PFSK-1 (cell line): Measurements from ENCODE around the gene HEMK1.

ENCODE experiments used
- FOXP2 ChIP-seq: optimal IDR thresholded peaks from 2 replicates; pipeline ENCODE3; 2011; ENCODE audit warnings: borderline replicate concordance, control low read depth, inconsistent platforms; ENCODE audit not compliant: insufficient read depth; ENCODE audit errors: extremely low read length, extremely low read depth
- POLR2AphosphoS5 ChIP-seq: IDR thresholded peaks from 2 replicates; pipeline ENCODE4 v1.6.1; 2012; ENCODE audit warnings: low read depth, mild to moderate bottlenecking, control low read depth, low read length, moderate library complexity
- SIN3A ChIP-seq: IDR thresholded peaks from 2 replicates; pipeline ENCODE4 v1.6.1; 2012; ENCODE audit warnings: mild to moderate bottlenecking, low read length, moderate library complexity, borderline replicate concordance; ENCODE audit not compliant: insufficient read depth
- TAF1 ChIP-seq: IDR thresholded peaks from 2 replicates; pipeline ENCODE4 v1.6.1; 2012; ENCODE audit warnings: low read length, control low read depth, borderline replicate concordance; ENCODE audit not compliant: insufficient read depth
- TF ChIP-seq, protein P1 (sequence below), 2 experiments: IDR thresholded peaks; 2 replicates each; pipeline versions ENCODE4 v1.6.1 to v1.8.0; 2011 to 2012; ENCODE audit warnings: low read depth in 2 of 2, low read length in 2 of 2, control low read depth in 1 of 2, inconsistent platforms in 1 of 2, mild to moderate bottlenecking in 1 of 2, moderate library complexity in 1 of 2; ENCODE audit not compliant: insufficient read depth in 1 of 2

Gene HEMK1

GRCh38 chr3:50625231-50626182 lies 56.2 kb downstream of the HEMK1 start:
- TF ChIP-seq POLR2AphosphoS5 (no peak), TAF1 (no peak), SIN3A (no peak)

- TF ChIP-seq FOXP2 (no peak), POLR2AphosphoS5 (no peak), SIN3A (no peak), TAF1 (no peak)
- TF ChIP-seq, protein P1, sequence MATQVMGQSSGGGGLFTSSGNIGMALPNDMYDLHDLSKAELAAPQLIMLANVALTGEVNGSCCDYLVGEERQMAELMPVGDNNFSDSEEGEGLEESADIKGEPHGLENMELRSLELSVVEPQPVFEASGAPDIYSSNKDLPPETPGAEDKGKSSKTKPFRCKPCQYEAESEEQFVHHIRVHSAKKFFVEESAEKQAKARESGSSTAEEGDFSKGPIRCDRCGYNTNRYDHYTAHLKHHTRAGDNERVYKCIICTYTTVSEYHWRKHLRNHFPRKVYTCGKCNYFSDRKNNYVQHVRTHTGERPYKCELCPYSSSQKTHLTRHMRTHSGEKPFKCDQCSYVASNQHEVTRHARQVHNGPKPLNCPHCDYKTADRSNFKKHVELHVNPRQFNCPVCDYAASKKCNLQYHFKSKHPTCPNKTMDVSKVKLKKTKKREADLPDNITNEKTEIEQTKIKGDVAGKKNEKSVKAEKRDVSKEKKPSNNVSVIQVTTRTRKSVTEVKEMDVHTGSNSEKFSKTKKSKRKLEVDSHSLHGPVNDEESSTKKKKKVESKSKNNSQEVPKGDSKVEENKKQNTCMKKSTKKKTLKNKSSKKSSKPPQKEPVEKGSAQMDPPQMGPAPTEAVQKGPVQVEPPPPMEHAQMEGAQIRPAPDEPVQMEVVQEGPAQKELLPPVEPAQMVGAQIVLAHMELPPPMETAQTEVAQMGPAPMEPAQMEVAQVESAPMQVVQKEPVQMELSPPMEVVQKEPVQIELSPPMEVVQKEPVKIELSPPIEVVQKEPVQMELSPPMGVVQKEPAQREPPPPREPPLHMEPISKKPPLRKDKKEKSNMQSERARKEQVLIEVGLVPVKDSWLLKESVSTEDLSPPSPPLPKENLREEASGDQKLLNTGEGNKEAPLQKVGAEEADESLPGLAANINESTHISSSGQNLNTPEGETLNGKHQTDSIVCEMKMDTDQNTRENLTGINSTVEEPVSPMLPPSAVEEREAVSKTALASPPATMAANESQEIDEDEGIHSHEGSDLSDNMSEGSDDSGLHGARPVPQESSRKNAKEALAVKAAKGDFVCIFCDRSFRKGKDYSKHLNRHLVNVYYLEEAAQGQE (IDR thresholded peaks at IDR 0.05; ENCODE audit: insufficient read depth in 1 of 2, low read depth in 2 of 2, low read length in 2 of 2) = no peak
Measured at GRCh38 chr3:50626401-50626800, 57.1 kb downstream of the HEMK1 start.

DNA sequence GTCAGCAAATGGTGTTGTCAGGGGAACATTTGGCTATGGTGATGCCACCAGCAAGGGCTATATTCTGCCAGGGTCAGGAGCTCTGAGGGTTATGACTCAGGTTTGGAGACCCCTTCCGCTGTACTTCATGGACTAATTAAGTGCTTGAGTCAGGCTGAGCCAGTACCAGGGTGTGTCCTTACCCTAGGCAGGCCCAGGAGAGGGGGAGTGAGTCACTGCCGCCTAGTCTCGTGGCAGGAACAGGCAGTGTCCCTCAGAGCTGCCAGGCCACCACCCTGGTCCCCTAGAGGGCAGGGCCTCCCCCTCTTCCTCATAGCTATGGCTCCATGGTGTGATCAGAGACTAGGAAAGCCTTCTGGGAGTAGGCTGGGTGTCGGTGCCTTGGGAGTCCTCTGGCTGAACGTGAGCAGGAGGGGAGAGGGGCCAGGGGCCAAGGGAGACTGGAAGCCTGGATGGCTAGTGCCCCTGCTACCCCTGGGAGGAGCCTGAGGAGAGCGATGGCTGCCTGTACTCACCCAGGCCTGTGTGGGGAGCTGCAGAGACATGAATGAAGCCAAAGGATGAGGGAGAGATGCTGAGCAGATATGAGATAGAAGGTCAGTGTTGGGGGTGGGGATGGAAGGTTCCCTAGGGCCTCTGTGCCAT lies 58.2 kb downstream of the HEMK1 start:
- no peak for TF ChIP-seq FOXP2
- TF ChIP-seq, protein P1 (IDR thresholded peaks at IDR 0.05; ENCODE audit: insufficient read depth in 1 of 2, low read depth in 2 of 2, low read length in 2 of 2) = no peak
- TF ChIP-seq POLR2AphosphoS5 = no peak
- TF ChIP-seq TAF1 = no peak
- no peak for TF ChIP-seq SIN3A

GRCh38 chr3:50628601-50629000 lies 59.3 kb downstream of the HEMK1 start:
- TF ChIP-seq SIN3A (no peak), POLR2AphosphoS5 (no peak), FOXP2 (no peak), TAF1 (no peak)
- TF ChIP-seq, protein P1 (IDR thresholded peaks at IDR 0.05; ENCODE audit: insufficient read depth in 1 of 2, low read depth in 2 of 2, low read length in 2 of 2) = no peak

DNA sequence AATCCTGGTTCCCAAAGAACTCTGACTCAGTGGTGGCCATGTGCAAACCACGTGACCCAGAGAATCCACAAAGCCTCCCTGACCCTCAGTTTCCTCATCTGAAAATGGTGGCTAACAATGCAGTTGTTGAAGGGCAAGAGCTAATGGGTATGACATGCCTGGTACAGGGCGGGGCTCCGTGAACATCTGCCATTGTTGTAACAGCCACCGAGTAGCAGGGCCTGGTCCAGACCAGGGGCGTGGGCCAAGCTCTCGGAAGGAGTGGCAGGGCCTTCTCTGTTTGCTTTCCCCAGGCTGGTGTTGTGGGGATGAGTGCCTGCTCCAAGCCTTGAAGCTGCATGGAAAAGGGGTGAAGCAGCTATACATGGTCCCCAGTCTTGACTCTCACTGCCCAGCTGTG lies 61.1 kb downstream of the HEMK1 start:
- no peak for TF ChIP-seq SIN3A
- TF ChIP-seq TAF1 = no peak
- no peak for TF ChIP-seq POLR2AphosphoS5
- no peak for TF ChIP-seq FOXP2
- TF ChIP-seq, protein P1 (IDR thresholded peaks at IDR 0.05; ENCODE audit: insufficient read depth in 1 of 2, low read depth in 2 of 2, low read length in 2 of 2) = no peak
